AG04449 (cell line): ENCODE results near the gene NCF4.

Source experiments
- CTCF ChIA-PET: fragments of 350-600 bp; formaldehyde crosslinking; extraction: SDS; loops from one replicate; lab custom pipeline; 2021; ENCODE audit warnings: antibody characterized with exemption; lab: Yijun Ruan, JAX
- POLR2A ChIA-PET: fragments of 400-600, 350-600 bp; formaldehyde crosslinking; extraction: SDS; loops from one replicate; lab custom pipeline; 2020; ENCODE audit warnings: antibody characterized with exemption, inconsistent platforms; lab: Yijun Ruan, JAX
- DNase-seq: peaks from one replicate; pipeline ENCODE4 v3.0.0-alpha.2; 2010; ENCODE audit warnings: low read depth, low spot score
- H3K4me3 ChIP-seq: 2 replicates; pipeline ENCODE4 v1.5.1; 2011; ENCODE audit warnings: low read depth, mild to moderate bottlenecking, control low read depth, low read length
- TF ChIP-seq, protein P1 (sequence below): IDR thresholded peaks from one replicate; pipeline ENCODE4 v1.5.1; 2011; ENCODE audit warnings: mild to moderate bottlenecking, moderate library complexity, low read length, control low read depth, inconsistent platforms; ENCODE audit not compliant: insufficient read depth; ENCODE audit errors: missing control alignments

NCF4 gene

DNA sequence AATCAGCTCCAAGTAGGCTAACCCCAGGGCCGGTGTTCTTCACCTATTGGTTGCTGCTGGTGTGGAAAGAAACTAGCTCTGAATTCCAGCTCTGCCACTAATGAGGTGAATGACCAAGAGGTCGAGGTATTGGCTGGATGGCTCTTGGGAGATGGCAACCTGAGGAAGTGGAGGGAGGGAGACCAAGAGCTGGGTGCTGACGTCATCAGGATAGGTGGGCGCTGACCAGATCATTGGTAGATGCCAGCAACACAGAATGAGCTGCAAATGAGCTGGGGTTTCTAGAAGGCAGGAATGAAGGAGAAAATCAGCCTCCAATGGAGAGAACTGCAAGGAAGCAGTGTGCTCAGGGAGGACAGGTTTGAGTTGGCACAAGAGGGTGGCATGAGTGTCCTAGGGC lies 37.9 kb downstream of the NCF4 start:
- TF ChIP-seq, protein P1, sequence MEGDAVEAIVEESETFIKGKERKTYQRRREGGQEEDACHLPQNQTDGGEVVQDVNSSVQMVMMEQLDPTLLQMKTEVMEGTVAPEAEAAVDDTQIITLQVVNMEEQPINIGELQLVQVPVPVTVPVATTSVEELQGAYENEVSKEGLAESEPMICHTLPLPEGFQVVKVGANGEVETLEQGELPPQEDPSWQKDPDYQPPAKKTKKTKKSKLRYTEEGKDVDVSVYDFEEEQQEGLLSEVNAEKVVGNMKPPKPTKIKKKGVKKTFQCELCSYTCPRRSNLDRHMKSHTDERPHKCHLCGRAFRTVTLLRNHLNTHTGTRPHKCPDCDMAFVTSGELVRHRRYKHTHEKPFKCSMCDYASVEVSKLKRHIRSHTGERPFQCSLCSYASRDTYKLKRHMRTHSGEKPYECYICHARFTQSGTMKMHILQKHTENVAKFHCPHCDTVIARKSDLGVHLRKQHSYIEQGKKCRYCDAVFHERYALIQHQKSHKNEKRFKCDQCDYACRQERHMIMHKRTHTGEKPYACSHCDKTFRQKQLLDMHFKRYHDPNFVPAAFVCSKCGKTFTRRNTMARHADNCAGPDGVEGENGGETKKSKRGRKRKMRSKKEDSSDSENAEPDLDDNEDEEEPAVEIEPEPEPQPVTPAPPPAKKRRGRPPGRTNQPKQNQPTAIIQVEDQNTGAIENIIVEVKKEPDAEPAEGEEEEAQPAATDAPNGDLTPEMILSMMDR = no peak
- no peak overlapping the region for H3K4me3 ChIP-seq
- ChIA-PET POLR2A (no interaction called here), CTCF (interaction anchor here (3.8 kb wide), 1 partner anchor 42 kb away, joined by 15 read pairs; no protein-coding TSS in a partner anchor)
- no peak for DNase-seq

DNA sequence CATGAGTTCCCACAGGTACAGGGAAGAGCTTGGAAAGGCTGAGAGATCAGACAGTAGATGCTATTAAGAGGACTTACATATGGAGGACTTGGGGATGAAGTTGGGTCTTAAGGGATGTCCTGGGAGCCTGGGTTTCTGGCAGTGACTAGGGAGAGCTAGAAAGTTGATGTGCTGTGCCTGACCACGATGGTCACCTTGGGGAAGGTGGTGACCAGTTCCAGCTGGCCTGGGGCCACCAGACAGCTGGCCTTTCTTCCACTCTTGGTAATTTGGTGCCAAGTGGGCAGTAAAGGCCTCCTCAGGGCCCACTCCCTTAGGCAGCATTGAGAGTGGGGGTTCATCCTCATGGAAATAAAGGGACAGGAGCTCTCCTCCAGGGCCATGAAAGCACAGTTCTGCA lies 38.7 kb downstream of the NCF4 start:
- ChIA-PET CTCF (interaction anchor here (1.1 kb wide), 1 partner anchor 43 kb away, joined by 3 read pairs; no protein-coding TSS in a partner anchor), POLR2A (no interaction called here)
- TF ChIP-seq, protein P1 = no peak
- H3K4me3 ChIP-seq = no peak overlapping the region
- DNase-seq = no peak

DNA sequence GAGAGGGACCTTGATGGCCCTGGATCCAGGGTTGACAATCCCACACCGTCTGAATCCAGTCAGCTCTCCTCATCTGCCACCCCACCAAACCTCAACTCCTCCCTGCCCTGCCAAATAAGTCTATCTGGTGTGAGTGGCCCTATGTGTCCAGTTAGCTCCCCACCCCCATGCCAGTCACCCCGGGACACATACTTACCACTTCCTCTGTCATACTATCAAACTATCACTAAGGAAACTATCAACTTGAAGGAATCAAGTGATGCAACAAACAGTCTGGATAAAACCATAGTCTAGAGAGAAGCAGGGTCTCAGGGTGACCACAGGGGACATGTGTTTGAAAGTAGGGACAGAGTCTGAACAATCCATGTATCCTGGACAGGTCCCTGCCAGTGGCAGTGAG lies 39.4 kb downstream of the NCF4 start:
- no peak overlapping the region for H3K4me3 ChIP-seq
- TF ChIP-seq, protein P1 = no peak
- ChIA-PET POLR2A (no interaction called here), CTCF (interaction anchor here (1.1 kb wide), 1 partner anchor 44 kb away, joined by 3 read pairs; no protein-coding TSS in a partner anchor)
- no peak for DNase-seq

DNA sequence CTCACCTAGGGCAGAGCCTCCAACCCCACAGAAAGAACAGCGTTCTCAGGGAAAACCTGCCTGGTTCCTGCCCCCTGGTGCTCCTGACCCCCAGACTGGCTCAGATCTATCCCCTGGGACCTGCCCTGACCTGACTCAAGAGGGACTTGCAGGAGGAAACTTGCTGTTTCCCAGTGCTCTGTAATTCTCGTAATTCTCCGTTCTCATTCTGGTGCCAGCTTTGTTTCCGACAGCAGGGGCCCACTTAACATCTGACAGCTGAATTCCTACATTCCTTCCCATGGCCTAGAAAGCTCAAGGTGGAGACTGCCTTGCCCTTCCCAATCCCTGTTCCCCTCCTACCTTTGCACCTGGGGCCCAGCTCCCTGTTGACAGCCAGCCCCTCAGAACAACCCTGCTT lies 40.1 kb downstream of the NCF4 start:
- ChIA-PET POLR2A (no interaction called here), CTCF (no interaction called here)
- no peak for DNase-seq

GRCh38 chr22:36901411-36902142 lies 40.8 kb downstream of the NCF4 start:
- ChIA-PET CTCF (no interaction called here), POLR2A (no interaction called here)

More for the DNA sequence above, 40.1 kb downstream of the NCF4 start:
- no peak overlapping the region for H3K4me3 ChIP-seq
- TF ChIP-seq, protein P1 = no peak

More at GRCh38 chr22:36901411-36902142, 40.8 kb downstream of the NCF4 start:
- H3K4me3 ChIP-seq = no peak overlapping the region
- TF ChIP-seq, protein P1 = no peak
- DNase-seq = no peak
